COLO668 (cell line): Measurements from ENCODE around the gene FOXF1.

ENCODE experiments used
- DNase-seq: peaks from one replicate; lab custom pipeline; 2025; ENCODE audit not compliant: unreplicated experiment; lab: John Stamatoyannopoulos, UW

FOXF1 gene

GRCh38 chr16:86515777-86516622 lies 5.7 kb downstream of the FOXF1 start:
- DNase-seq: no peak

- no peak for DNase-seq
These were observed 6.3 kb downstream of the FOXF1 start for GRCh38 chr16:86516623-86517003.

DNA sequence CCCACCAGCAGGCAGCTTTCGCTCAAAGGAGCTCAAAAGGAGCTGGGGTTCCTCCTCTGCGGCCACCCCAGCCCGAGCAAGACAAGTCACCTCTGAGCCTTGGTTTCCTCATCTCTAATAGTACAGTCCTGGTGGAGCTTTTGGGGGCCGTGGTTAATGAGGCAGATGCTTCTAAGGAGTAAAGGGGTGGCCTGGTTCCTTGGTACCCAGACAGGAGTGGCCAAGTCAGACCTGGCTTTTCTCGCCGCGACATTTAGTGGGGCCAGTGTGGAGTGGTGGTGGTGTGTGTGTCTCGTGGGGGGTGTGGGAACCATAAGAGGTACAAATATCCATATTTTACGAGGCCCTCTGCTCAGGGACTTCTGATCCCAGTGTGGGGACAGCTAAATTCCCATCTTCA lies 6.7 kb downstream of the FOXF1 start:
- no peak for DNase-seq

DNA sequence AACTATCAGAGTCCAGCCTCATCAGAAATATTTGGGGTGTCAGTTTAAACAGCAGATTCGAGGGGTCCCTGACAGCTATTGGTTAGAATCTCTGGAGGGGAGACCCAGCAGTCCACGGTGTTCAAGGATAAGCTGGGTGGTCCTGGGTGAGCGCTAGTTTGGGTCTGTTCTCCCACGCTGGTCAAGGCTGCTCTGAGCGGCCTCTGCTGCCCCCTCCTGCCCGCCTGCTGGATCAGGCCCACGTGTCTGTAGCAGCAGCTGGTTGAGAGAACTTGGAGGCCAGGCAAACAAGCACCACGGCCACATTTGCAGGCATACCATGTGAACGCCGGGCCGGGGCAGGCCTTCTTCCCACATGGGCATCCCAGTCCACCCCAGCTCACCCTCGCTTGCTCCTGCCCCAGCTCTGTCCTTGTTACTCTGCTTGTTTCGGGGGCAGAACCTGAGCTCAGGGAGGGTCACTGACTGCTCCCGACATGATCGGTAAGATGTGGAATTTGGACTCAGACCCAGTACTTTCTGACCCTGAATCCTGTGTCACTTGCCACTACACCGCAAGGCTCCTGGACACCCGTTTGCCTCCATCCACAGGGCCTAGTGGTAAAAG lies 7.4 kb downstream of the FOXF1 start:
- peak; percentile 37 for DNase-seq

DNA sequence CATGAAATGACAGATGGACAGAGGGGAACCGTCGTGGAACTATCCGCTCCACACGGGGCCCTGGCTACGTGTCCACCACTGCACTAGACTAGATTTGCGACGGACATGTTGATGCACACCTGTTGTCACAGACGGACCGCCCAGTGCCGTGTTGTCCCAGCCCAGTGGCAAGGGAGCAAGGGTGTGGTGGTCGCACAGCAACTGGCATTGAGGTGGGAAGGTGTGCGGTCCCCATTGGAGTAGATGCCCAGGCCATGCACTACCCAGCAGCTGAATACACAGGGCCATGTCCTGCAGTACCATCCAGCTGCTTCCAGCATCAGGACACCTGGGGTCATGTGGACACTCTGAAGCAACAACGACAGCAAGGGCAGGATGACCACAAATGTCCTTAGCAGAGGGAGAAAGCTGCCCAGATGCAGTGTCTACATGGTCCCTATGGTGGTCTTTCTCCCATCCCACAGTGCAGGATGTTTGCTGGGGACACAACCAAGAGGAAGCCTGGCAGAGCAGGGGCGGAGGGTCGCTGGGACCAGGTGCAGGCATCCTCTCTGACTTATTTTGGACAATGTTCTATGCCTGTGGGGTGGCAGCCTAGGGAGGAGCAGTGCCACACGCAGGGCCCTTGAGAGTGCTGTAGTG lies 8.8 kb downstream of the FOXF1 start:
- DNase-seq: no peak

- peak; percentile 50 for DNase-seq
These were observed 9.5 kb downstream of the FOXF1 start for GRCh38 chr16:86519649-86520316.

DNA sequence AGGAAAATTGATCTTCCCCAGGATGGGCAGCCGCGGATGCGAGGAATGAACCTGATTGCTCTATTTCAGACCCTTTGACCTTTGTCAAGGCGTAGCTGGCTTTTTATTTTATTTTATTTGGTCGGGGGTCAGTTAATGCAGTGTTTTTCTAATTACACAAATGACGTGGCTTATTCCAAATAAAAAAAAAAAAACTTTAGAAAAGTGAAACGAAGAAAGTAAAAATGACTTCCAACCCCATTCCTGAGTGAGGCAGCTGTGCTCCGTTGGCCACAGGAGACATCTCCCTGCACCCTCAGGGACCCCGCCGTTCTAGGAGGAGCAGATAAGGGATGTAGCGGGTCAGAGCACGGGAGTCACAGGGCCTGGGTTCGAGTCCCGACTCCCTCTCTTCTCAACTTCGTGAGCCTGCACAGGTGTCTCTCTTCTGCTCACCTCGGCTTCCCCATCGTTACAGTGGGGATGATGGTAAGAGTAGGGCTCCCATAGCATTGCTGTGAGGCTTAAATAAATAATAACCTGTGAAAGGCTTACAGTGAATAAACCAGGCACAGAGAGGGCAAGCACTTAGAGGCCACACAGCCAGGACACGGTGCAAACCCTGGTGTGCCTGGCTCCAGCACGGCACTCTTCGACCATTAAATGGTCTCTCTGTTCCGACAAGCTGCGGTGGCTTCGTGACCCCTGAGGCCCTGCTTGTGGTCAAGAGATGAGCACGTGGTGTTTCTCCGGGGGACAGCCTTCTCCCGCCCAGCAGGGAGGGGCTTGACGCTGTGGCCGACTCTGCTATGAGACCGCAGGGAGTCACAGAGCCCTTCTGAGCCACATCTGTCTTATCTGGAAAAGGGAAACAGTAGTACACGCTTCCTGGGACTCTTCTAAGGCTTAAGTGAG lies 10.2 kb downstream of the FOXF1 start:
- no peak for DNase-seq

- no peak for DNase-seq
These were observed 11.2 kb downstream of the FOXF1 start for GRCh38 chr16:86521236-86522197.

GRCh38 chr16:86522634-86523033 lies 12.3 kb downstream of the FOXF1 start:
- DNase-seq: no peak

DNA sequence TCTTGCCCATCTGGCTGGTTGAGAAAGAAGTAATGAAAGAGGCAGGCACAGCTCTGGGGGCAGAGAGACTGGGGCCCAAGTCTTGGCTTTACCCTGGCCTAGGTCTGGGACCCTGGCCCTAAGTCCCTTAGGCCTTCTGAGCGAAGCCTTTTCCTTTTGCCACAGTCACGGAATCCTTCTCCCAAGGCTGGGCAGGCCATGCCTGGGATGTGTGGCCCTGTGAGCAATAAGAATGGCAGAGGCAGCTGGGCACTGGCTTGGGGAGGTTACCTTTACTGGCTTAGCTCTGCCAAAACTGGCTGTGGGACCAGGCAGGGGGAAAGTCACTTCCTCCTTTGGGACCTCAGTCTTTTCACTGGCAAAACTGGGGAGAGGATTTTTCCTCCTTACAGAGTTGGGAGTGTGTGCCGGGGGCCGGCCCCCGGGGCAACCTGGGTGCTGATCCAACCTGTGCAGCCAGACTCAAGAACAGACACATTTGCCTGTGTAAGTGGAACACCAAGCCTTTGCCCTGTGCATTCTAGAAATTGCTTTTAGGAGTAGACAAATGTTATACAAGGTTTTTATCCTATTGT lies 12.9 kb downstream of the FOXF1 start:
- DNase-seq: no peak

DNA sequence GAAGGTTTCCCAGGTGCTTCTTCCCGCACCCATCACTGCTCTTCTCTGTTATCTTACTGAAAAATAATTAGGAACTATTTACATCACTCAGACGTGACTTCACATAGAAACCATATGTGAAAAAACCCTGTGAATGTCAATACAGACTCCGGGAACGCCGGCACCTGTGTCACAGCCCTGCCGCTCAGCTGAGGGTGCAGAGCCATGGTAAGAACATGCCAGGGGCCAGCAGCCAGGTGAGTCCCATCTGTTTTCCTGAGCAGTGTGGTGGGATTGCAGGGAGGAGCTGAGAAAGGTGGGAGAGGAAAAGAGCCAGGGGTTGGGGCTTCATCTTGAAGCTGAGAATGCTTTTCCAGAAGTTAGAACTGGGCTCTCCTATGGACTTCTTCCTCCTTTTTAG lies 13.7 kb downstream of the FOXF1 start:
- DNase-seq: no peak

GRCh38 chr16:86525696-86526095 lies 15.4 kb downstream of the FOXF1 start:
- DNase-seq: no peak

DNA sequence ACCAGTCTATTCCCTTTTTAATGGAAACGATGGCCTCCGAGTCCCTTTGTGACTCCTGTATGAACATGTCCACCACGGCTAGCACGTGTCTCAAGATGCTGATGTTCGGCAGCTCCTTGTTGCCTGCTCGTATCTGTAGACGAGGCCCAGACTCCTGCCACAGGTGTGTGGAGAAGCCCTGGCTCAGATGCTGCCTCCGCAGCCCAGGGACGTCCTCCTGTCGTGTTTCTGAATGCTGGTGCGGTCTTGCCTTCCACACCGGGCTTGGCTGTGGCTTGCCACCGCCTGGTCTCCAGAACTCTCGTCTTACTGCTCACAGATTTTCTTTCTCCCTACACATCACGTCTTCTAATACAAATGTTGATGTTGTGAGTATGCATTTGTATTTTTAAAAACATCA lies 17.0 kb downstream of the FOXF1 start:
- DNase-seq: no peak

DNA sequence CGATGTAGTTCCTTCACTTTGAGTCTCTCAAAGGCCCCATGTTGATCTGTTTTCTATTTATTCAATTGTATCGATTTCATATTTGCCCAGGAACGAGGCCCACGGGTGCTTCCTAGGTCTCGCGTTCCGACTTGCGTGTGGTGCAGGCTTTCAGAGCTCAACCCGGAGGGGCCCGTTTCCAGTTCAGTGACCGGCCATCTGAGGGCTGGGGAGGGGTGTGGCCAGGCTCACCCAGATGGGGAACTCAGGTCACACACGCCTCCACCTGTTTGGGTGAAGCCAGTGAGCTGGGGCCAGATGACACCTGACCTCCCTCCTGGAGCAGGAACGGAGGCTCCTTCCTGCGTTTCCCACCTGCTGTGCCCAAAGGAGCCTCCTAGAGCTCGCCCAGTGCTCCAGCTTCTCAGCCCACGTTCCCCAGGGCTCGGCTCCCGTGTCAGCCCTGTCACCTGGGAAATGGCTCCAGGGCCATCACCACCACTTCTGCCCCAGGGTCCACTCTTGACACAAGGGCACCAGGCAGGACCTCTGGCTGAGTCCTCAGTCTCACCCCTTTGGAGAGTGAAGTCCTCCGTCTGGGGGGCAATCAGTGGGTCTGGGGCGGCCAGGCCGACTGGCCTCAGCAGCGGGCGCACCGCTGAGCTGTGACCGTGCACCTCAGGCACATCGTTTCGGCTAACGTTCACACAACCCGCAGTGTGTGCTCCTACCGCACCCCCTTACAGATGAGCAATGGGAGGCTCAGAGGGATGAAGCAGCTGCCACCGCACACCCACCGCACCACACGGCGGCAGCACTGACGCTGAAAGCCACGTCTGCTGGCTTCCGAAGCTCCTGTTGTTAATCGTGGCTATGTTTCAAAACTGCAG lies 18.0 kb downstream of the FOXF1 start:
- no peak for DNase-seq

DNA sequence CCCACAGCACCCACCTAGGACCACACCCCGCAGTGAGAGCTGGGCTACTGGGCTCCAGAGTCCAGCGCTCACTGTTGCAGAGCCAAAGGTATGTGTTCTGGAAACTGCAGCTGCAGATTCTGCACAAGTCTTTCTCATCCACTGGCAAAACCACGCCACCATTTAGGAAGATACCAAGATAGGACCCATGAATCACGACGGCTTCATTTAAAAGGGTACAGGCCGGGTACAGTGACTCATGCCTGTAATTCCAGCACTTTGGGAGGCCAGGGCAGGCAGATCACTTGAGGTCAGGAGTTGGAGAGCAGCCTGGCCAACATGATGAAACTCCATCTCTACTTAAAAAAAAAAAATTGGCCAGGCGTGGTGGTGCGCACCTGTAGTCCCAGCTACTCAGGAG lies 18.8 kb downstream of the FOXF1 start:
- DNase-seq: no peak

DNA sequence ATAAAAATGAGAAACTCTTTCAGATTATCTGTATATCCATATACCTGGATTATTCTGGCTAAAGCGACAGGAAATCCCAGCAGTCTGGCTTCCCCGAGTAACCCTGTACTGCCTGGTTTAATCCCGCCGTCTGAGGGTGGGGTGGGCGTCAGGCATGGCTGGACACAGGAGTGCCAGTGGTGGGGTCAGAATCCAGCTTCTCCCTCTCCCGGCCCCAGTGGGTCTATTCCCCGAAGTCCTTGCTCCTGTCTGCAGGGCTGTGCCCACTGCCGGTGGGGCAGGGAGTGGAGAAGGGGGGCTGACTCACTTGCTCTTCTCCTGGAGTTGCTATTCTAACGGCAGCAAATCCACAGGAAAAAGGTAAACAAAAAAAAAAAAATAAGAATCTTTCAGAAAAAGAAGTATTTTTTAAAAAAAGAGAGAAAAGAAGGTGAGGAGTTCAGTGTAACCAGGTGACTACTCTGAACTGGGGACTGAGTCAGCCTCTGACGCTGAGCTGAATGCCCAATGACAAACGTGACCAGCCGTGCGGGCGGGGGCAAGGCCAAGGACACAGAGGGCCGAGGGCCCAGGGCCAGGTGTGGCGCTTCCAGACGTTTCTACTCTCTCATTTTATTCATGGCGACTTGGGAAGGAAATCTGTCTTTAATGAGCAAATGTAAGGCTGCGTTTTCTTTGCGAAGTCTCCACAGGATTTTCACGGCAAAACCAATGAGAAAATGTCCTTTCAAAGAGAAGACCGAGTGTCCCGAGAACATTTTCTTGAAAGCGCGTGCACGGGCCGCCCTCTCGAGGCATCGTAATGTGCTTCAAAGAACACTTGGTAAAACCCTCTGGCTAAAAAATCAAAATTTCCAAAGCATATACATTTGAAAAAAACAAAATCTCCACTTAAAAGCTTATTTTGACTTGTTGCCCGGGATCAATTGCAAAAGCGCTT lies 20.2 kb downstream of the FOXF1 start:
- no peak for DNase-seq

- DNase-seq: no peak
These were observed 20.8 kb downstream of the FOXF1 start for GRCh38 chr16:86531191-86531545.
